Lower leg skin (tissue), 3 donors: ENCODE data around the gene KRTAP3-3.

Source experiments
- CTCF ChIP-seq, 3 donors: fragments of 450-650 bp; IDR thresholded peaks; one replicate each; pipeline ENCODE4 v1.5.1; 2016; ENCODE audit warnings: antibody characterized with exemption in 3 of 3, mild to moderate bottlenecking in 3 of 3, moderate library complexity in 2 of 3
- POLR2A ChIP-seq, 2 donors: fragments of 450-650 bp; IDR thresholded peaks; one replicate each; pipeline ENCODE4 v1.6.1; 2016 to 2017; ENCODE audit warnings: antibody characterized with exemption in 2 of 2, mild to moderate bottlenecking in 1 of 2, moderate library complexity in 1 of 2

GRCh38 chr17:41004397-41004796 is 10.4 kb upstream of the KRTAP3-3 start:
- TF ChIP-seq CTCF (IDR thresholded peaks at IDR 0.05) (no peak), POLR2A (IDR thresholded peaks at IDR 0.05) (no peak)
